GM12878 (cell line): ENCODE results near the gene SAC3D1. TPM values are rescaled to one million over a fixed set of nuclear protein-coding genes. Genes with fewer than 3 reads are reported as not detected.

Experiments used
- ATAC-seq: fragments of 200-7000 bp; cut with Tn5 transposase; 3 replicates; pipeline ENCODE4 v1.9.1; 2020; ENCODE audit warnings: mild to moderate bottlenecking, moderate library complexity
- BruUV-seq: library from RNA; stranded (reverse); fragments of 400-500 nt; replicated peaks from 2 replicates; lab custom pipeline; 2021; lab: Mats Ljungman, UMichigan
- CTCF ChIA-PET: fragments of 300-600 bp; sonication (Branson Sonifier 250); formaldehyde crosslinking; extraction: SDS; loops from one replicate; lab custom pipeline; 2021; ENCODE audit warnings: inconsistent platforms; lab: Yijun Ruan, JAX
- POLR2A ChIA-PET: fragments of 350-600 bp; formaldehyde crosslinking; extraction: SDS; loops from one replicate; lab custom pipeline; 2021; ENCODE audit warnings: inconsistent platforms; lab: Charles Lee
- RAD21 ChIA-PET: fragments of 300-600 bp; sonication (Branson Sonifier 250); formaldehyde crosslinking; loops from one replicate; lab custom pipeline; 2023; ENCODE audit warnings: antibody characterized with exemption; ENCODE audit not compliant: unreplicated experiment; lab: Charles Lee
- SMC1A ChIA-PET: fragments of 300-600 bp; sonication (Branson Sonifier 250); formaldehyde crosslinking; loops from one replicate; lab custom pipeline; 2023; ENCODE audit not compliant: unreplicated experiment, uncharacterized antibody; lab: Charles Lee
- DNase-seq: peaks from one replicate; pipeline ENCODE4 v3.0.0-alpha.2; 2011; ENCODE audit warnings: low read depth, low spot score
- FAIRE-seq: peaks from 3 replicates; lab custom pipeline; 2011; peaks lifted over from hg19 to GRCh38; lab: Jason Lieb, UNC
- H2AFZ ChIP-seq: 2 replicates; pipeline ENCODE4 v1.6.0; 2011; ENCODE audit warnings: low read depth, low read length, control low read depth; ENCODE audit not compliant: control insufficient read depth
- H3K27ac ChIP-seq: 2 replicates; pipeline ENCODE4 v1.5.1; 2011; ENCODE audit warnings: control low read depth; ENCODE audit not compliant: control insufficient read depth, insufficient read depth
- H3K27me3 ChIP-seq, 2 experiments: replicated peaks in 1 of 2; 2 replicates each; pipeline versions ENCODE4 v1.6.0 to v1.6.1; 2011; ENCODE audit warnings: low read length in 1 of 2; ENCODE audit not compliant: control insufficient read depth in 2 of 2, insufficient read depth in 2 of 2
- H3K36me3 ChIP-seq, 2 experiments: 2 replicates each; pipeline ENCODE4 v1.5.1; 2011; ENCODE audit warnings: low read length in 1 of 2; ENCODE audit not compliant: control insufficient read depth in 2 of 2, insufficient read depth in 2 of 2
- H3K4me1 ChIP-seq: 2 replicates; pipeline ENCODE4 v1.6.1; 2011; ENCODE audit warnings: mild to moderate bottlenecking, low read length, moderate library complexity, mixed read lengths; ENCODE audit not compliant: control insufficient read depth, insufficient read depth
- H3K4me2 ChIP-seq: 2 replicates; pipeline ENCODE4 v1.6.0; 2011; ENCODE audit warnings: control low read depth; ENCODE audit not compliant: control insufficient read depth, insufficient read depth
- H3K4me3 ChIP-seq: fragments of 200-600 bp; sonication (generic); 2 replicates; pipeline ENCODE4 v1.5.1; 2016
- H3K79me2 ChIP-seq: 2 replicates; pipeline ENCODE4 v1.6.0; 2011; ENCODE audit warnings: low read length; ENCODE audit not compliant: control insufficient read depth, insufficient read depth
- H3K9ac ChIP-seq: 2 replicates; pipeline ENCODE4 v1.8.0; 2011; ENCODE audit warnings: low read length, control low read depth, mixed read lengths; ENCODE audit not compliant: control insufficient read depth, insufficient read depth
- H3K9me3 ChIP-seq: replicated peaks from 3 replicates; pipeline ENCODE4 v1.5.1; 2011; ENCODE audit warnings: mild to moderate bottlenecking, low read length; ENCODE audit not compliant: control insufficient read depth, insufficient read depth
- H4K20me1 ChIP-seq: 2 replicates; pipeline ENCODE4 v1.6.0; 2011; ENCODE audit not compliant: control insufficient read depth, insufficient read depth
- BCL11A ChIP-seq: IDR thresholded peaks from 2 replicates; pipeline ENCODE4 v1.6.1; 2011; ENCODE audit warnings: low read depth, low read length
- JUNB ChIP-seq: IDR thresholded peaks from 2 replicates; pipeline ENCODE4 v1.6.1; 2016; ENCODE audit warnings: antibody characterized with exemption, mild to moderate bottlenecking
- PAX8 ChIP-seq: fragments of 450-650 bp; IDR thresholded peaks from 2 replicates; pipeline ENCODE4 v1.6.1; 2017; ENCODE audit warnings: mild to moderate bottlenecking, moderate library complexity
- SP1 ChIP-seq: IDR thresholded peaks from one replicate; pipeline ENCODE4 v1.6.1; 2011; ENCODE audit warnings: low read depth, low read length
- SRF ChIP-seq, 2 experiments: IDR thresholded peaks; 2 replicates each; pipeline ENCODE4 v1.6.1; 2011; ENCODE audit warnings: low read depth in 2 of 2, low read length in 2 of 2, mild to moderate bottlenecking in 1 of 2, moderate library complexity in 1 of 2
- ZNF217 ChIP-seq: fragments of 450-650 bp; IDR thresholded peaks from 2 replicates; pipeline ENCODE4 v1.6.1; 2017; ENCODE audit warnings: antibody characterized with exemption, mild to moderate bottlenecking
- ZNF24 ChIP-seq: fragments of 450-650 bp; IDR thresholded peaks from 2 replicates; pipeline ENCODE4 v1.6.1; 2017; ENCODE audit warnings: antibody characterized with exemption, mild to moderate bottlenecking
- ZSCAN29 ChIP-seq: fragments of 450-650 bp; IDR thresholded peaks from 2 replicates; pipeline ENCODE4 v1.6.1; 2017; ENCODE audit warnings: mild to moderate bottlenecking, moderate library complexity
- WGBS: methylation state at CpG from one replicate; pipeline ENCODE4 v1.1.6; 2016; ENCODE audit warnings: low lambda C conversion rate; ENCODE audit not compliant: insufficient replicate concordance, insufficient coverage; ENCODE audit errors: missing lambda C conversion rate; 5-methylcytosine and 5-hydroxymethylcytosine counted together
- in situ Hi-C: fragments of 300-500 bp; cut with MboI; formaldehyde crosslinking; loops from 9 replicates; pipeline ENCODE4 v1.14.3; 2018; ENCODE audit warnings: mixed read lengths
- intact Hi-C: fragments of 100-400 bp; cut with micrococcal nuclease; formaldehyde crosslinking; loops from one replicate; pipeline ENCODE4 v1.14.2; 2022; ENCODE audit not compliant: unreplicated experiment
- polyA plus RNA-seq, 11 experiments: library from polyadenylated mRNA; depleted of rRNA in 4 of 11; unstranded in 6 of 11; stranded (reverse) in 5 of 11; fragments of >200 nt; fragmentation: Nextera tagmentation in 4 of 11; fragmentation: Illumina TruSeq in 1 of 11; extraction: Ambion mirVana in 4 of 11; extraction: Trizol in 1 of 11; gene quantifications; 1 replicate in 1 of 11; 2 replicates in 10 of 11; pipeline versions ENCODE4 v1.2.1 to v1.2.3, GENCODE V29; 2011 to 2016; ENCODE audit warnings: inconsistent platforms in 2 of 11, missing spikeins in 2 of 11, low read depth in 1 of 11
- total RNA-seq, 4 experiments: library from RNA; depleted of rRNA in 3 of 4; stranded (reverse); fragments of >200 nt in 3 of 4; fragmentation: Illumina TruSeq in 1 of 4; extraction: Trizol in 1 of 4; gene quantifications; 2 replicates each; pipeline versions ENCODE4 v1.2.1 to v1.2.3, GENCODE V29; 2013 to 2021
- TF ChIP-seq, protein P1 (sequence below): fragments of 450-650 bp; IDR thresholded peaks from 2 replicates; pipeline ENCODE4 v1.6.1; 2016; ENCODE audit warnings: mild to moderate bottlenecking
- TF ChIP-seq, protein P2 (sequence below): fragments of 450-650 bp; IDR thresholded peaks from 2 replicates; pipeline ENCODE4 v1.6.1; 2017; ENCODE audit warnings: mild to moderate bottlenecking, moderate library complexity

The SAC3D1 gene
- total and polyA plus RNA-seq, 10 of the 15 experiments (the other 5 are each of a cell fraction or from before 2014, with no cell fraction given) = 0.16 to 44.6 (median 12.1) TPM

- no TSS peak for BruUV-seq
- Histone ChIP-seq H3K4me2 (peak overlapping the region; percentile 62; the same call in 1 of the 2 replicates), H3K36me3 (no peaks in the 10 kb centered on the region), H3K27me3 (no peaks in the 10 kb centered on the region), H3K9ac (no peak overlapping the region), H4K20me1 (no peaks in the 10 kb centered on the region), H2AFZ (no peak overlapping the region), H3K9me3 (no peaks in the 10 kb centered on the region), H3K4me3 (no peak overlapping the region), H3K4me1 (peaks cover 4% of the 10 kb centered on the region), H3K79me2 (no peaks in the 10 kb centered on the region), H3K27ac (no peak overlapping the region)
- TF ChIP-seq JUNB = no peak
- TF ChIP-seq ZNF24 = no peak
- TF ChIP-seq, protein P1, sequence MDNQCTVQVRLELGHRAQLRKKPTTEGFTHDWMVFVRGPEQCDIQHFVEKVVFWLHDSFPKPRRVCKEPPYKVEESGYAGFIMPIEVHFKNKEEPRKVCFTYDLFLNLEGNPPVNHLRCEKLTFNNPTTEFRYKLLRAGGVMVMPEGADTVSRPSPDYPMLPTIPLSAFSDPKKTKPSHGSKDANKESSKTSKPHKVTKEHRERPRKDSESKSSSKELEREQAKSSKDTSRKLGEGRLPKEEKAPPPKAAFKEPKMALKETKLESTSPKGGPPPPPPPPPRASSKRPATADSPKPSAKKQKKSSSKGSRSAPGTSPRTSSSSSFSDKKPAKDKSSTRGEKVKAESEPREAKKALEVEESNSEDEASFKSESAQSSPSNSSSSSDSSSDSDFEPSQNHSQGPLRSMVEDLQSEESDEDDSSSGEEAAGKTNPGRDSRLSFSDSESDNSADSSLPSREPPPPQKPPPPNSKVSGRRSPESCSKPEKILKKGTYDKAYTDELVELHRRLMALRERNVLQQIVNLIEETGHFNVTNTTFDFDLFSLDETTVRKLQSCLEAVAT = no peak
- no peak for TF ChIP-seq SRF (IDR thresholded peaks at IDR 0.05; ENCODE audit: low read depth in 2 of 2, low read length in 2 of 2)
- ChIA-PET POLR2A (interaction anchor here (0.7 to 0.8 kb wide), 3 partner anchors 8 to 182 kb away, joined by 3 read pairs; no protein-coding TSS in a partner anchor), SMC1A (no interaction called here), CTCF (interaction anchor here (1.0 kb wide), 1 partner anchor 13 kb away, joined by 5 read pairs; no protein-coding TSS in a partner anchor), RAD21 (no interaction called here)
- 83% methylated on average over 4 of the region's 4 CpGs for WGBS
- no peak for FAIRE-seq
- no peak for DNase-seq
- intact Hi-C loops = no loop called here
- in situ Hi-C loops = no loop called here
- no peak; the same call in 2 of the 3 replicates for ATAC-seq
Observed at GRCh38 chr11:65066805-65067291, 25.8 kb downstream of the SAC3D1 start.

DNA sequence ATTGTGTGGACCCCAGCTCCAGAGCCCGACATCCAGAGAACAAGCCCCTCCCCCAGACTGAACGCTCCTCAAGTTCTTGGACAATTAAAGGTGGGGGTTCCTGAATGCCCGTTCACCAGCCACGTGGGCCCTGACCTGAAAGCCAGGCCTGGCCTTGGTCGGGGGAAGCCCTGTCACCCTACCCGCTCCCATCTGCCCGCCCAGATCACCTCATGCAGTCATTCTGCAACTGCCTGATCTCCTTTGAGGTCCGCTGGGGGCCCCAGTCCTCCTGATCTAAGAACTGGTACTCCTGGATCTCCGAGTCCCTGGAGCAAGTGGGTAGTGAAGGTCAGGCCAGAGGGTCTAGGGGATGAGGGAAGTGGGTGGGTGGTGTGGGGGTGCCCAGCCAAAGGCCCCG lies 26.4 kb downstream of the SAC3D1 start:
- Histone ChIP-seq H3K27me3 (no peaks in the 10 kb centered on the region), H3K4me2 (peak overlapping the region; percentile 62), H3K79me2 (no peaks in the 10 kb centered on the region), H3K4me1 (peaks cover 10% of the 10 kb centered on the region), H3K9me3 (no peaks in the 10 kb centered on the region), H3K27ac (peak overlapping the region; percentile 54), H3K9ac (no peak overlapping the region), H3K4me3 (peak overlapping the region; percentile 24; the same call in 1 of the 2 replicates), H2AFZ (peak overlapping the region; percentile 61), H3K36me3 (no peaks in the 10 kb centered on the region), H4K20me1 (no peaks in the 10 kb centered on the region)
- no TSS peak for BruUV-seq
- intact Hi-C loops = no loop called here
- ChIA-PET CTCF (interaction anchor here (1.0 kb wide), 1 partner anchor 14 kb away, joined by 5 read pairs; no protein-coding TSS in a partner anchor), RAD21 (no interaction called here), POLR2A (interaction anchor here (0.8 kb wide), 2 partner anchors 8 to 15 kb away, joined by 3 read pairs; no protein-coding TSS in a partner anchor), SMC1A (no interaction called here)
- ATAC-seq (peak; percentile 81), FAIRE-seq (no peak), DNase-seq (no peak)
- in situ Hi-C loops = no loop called here
- 17% methylated on average over 10 of the region's 10 CpGs for WGBS
- TF ChIP-seq BCL11A (0 out of 2 replicates have a peak, but pooled peaks have one; percentile 8), SP1 (peak; percentile 12), ZNF217 (no peak), ZSCAN29 (no peak), PAX8 (no peak)
- TF ChIP-seq, protein P1 = 0 out of 2 replicates have a peak, but pooled peaks have one; percentile 43
- TF ChIP-seq, protein P2, sequence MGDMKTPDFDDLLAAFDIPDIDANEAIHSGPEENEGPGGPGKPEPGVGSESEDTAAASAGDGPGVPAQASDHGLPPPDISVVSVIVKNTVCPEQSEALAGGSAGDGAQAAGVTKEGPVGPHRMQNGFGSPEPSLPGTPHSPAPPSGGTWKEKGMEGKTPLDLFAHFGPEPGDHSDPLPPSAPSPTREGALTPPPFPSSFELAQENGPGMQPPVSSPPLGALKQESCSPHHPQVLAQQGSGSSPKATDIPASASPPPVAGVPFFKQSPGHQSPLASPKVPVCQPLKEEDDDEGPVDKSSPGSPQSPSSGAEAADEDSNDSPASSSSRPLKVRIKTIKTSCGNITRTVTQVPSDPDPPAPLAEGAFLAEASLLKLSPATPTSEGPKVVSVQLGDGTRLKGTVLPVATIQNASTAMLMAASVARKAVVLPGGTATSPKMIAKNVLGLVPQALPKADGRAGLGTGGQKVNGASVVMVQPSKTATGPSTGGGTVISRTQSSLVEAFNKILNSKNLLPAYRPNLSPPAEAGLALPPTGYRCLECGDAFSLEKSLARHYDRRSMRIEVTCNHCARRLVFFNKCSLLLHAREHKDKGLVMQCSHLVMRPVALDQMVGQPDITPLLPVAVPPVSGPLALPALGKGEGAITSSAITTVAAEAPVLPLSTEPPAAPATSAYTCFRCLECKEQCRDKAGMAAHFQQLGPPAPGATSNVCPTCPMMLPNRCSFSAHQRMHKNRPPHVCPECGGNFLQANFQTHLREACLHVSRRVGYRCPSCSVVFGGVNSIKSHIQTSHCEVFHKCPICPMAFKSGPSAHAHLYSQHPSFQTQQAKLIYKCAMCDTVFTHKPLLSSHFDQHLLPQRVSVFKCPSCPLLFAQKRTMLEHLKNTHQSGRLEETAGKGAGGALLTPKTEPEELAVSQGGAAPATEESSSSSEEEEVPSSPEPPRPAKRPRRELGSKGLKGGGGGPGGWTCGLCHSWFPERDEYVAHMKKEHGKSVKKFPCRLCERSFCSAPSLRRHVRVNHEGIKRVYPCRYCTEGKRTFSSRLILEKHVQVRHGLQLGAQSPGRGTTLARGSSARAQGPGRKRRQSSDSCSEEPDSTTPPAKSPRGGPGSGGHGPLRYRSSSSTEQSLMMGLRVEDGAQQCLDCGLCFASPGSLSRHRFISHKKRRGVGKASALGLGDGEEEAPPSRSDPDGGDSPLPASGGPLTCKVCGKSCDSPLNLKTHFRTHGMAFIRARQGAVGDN = peak; percentile 86
